Lower lobe of right lung (tissue), 2 donors: Measurements from ENCODE around the gene DLD. TPM values are rescaled to one million over a fixed set of nuclear protein-coding genes. Genes with fewer than 3 reads are reported as not detected.
A peak's percentile ranks its signal among the peaks of the same experiment; 100 is the strongest.

ENCODE experiments used
- ATAC-seq, 2 donors: fragments of 200-7000 bp; cut with Tn5 transposase; one replicate each; pipeline ENCODE4 v1.9.1; 2020 to 2022; ENCODE audit warnings: mild to moderate bottlenecking in 2 of 2, moderate library complexity in 2 of 2
- DNase-seq: peaks from one replicate; pipeline ENCODE4 v3.0.0-alpha.2; 2020
- H3K27ac ChIP-seq: fragments of 200-600 bp; one replicate; pipeline ENCODE4 v1.8.0; 2022
- H3K27me3 ChIP-seq: fragments of 200-600 bp; one replicate; pipeline ENCODE4 v1.8.0; 2022; ENCODE audit warnings: low read depth
- H3K36me3 ChIP-seq: fragments of 200-600 bp; one replicate; pipeline ENCODE4 v1.8.0; 2022; ENCODE audit warnings: mild to moderate bottlenecking
- H3K4me1 ChIP-seq: fragments of 200-600 bp; one replicate; pipeline ENCODE4 v1.8.0; 2022
- H3K4me3 ChIP-seq: fragments of 200-600 bp; one replicate; pipeline ENCODE4 v1.8.0; 2022; ENCODE audit warnings: mild to moderate bottlenecking
- H3K9me3 ChIP-seq: fragments of 200-600 bp; one replicate; pipeline ENCODE4 v1.8.0; 2022
- CTCF ChIP-seq: fragments of 200-600 bp; IDR thresholded peaks from one replicate; pipeline ENCODE4 v1.8.0; 2022; ENCODE audit warnings: antibody characterized with exemption, mild to moderate bottlenecking
- intact Hi-C: fragments of 100-400 bp; cut with DNase I; formaldehyde crosslinking; loops from one replicate; pipeline ENCODE4 v1.11.0; 2022
- total RNA-seq: library from RNA; stranded (reverse); fragmentation: NEBNext Ultra II Directional; extraction: Animal tissue kit (Norgen Biotek cat#: 25700); gene quantifications from one replicate; pipeline ENCODE4 v1.2.1, GENCODE V29; 2021
- donor health status: DM: no; HTN: yes; CAD: no; lungs with severe emphysema.

The DLD gene
- total RNA-seq, 1 donor from 2014 or later = 64.1 TPM

GRCh38 chr7:107946881-107947280 lies 55.9 kb downstream of the DLD start:
- Histone ChIP-seq H3K4me1 (peaks cover 28% of the 10 kb centered on the region), H3K9me3 (no peaks in the 10 kb centered on the region), H3K4me3 (no peak overlapping the region), H3K27me3 (no peaks in the 10 kb centered on the region), H3K36me3 (peaks cover 53% of the 10 kb centered on the region), H3K27ac (no peak overlapping the region)
- ATAC-seq = peak in 1 of 2 donors; percentile 19
- intact Hi-C loops = no loop called here
- no peak for DNase-seq
- TF ChIP-seq CTCF = no peak

- DNase-seq = no peak
- Histone ChIP-seq H3K27me3 (no peaks in the 10 kb centered on the region), H3K4me1 (peaks cover 32% of the 10 kb centered on the region), H3K27ac (no peak overlapping the region), H3K36me3 (peaks cover 59% of the 10 kb centered on the region), H3K4me3 (no peak overlapping the region), H3K9me3 (no peaks in the 10 kb centered on the region)
- intact Hi-C loops = no loop called here
- TF ChIP-seq CTCF = no peak
- no peak for ATAC-seq
Measured at GRCh38 chr7:107948645-107949442, 57.9 kb downstream of the DLD start.

GRCh38 chr7:107949443-107949935 lies 58.5 kb downstream of the DLD start:
- Histone ChIP-seq H3K27ac (no peak overlapping the region), H3K27me3 (no peaks in the 10 kb centered on the region), H3K9me3 (no peaks in the 10 kb centered on the region), H3K4me3 (no peak overlapping the region), H3K4me1 (peaks cover 32% of the 10 kb centered on the region), H3K36me3 (peaks cover 65% of the 10 kb centered on the region)
- intact Hi-C loops = no loop called here
- DNase-seq (no peak), ATAC-seq (no peak)
- TF ChIP-seq CTCF = no peak

- no peak for TF ChIP-seq CTCF
- intact Hi-C loops = no loop called here
- peak overlapping the region; percentile 16 for H3K27ac ChIP-seq
- peaks cover 32% of the 10 kb centered on the region for H3K4me1 ChIP-seq
- DNase-seq (no peak), ATAC-seq (peak; percentile 67 to 77)
- no peaks in the 10 kb centered on the region for H3K9me3 ChIP-seq
- no peak overlapping the region for H3K4me3 ChIP-seq
- peaks cover 71% of the 10 kb centered on the region for H3K36me3 ChIP-seq
- no peaks in the 10 kb centered on the region for H3K27me3 ChIP-seq
Measured at GRCh38 chr7:107951172-107951787, 60.3 kb downstream of the DLD start.

GRCh38 chr7:107951896-107952295 lies 60.9 kb downstream of the DLD start:
- TF ChIP-seq CTCF = no peak
- Histone ChIP-seq H3K27ac (peak overlapping the region; percentile 16), H3K36me3 (peaks cover 71% of the 10 kb centered on the region), H3K27me3 (no peaks in the 10 kb centered on the region), H3K9me3 (no peaks in the 10 kb centered on the region), H3K4me3 (no peak overlapping the region), H3K4me1 (peaks cover 32% of the 10 kb centered on the region)
- DNase-seq = no peak
- peak; percentile 15 to 22 for ATAC-seq
- intact Hi-C loops = no loop called here
